Testis (tissue), 3 donors: ENCODE data around the gene VILL. TPM values are rescaled to one million over a fixed set of nuclear protein-coding genes. Genes with fewer than 3 reads are reported as not detected.
A peak's percentile ranks its signal among the peaks of the same experiment; 100 is the strongest.

Experiments
- DNase-seq: peaks from one replicate; pipeline ENCODE4 v3.0.0-alpha.2; 2019
- H3K27ac ChIP-seq, 2 donors: fragments of 200-600 bp; sonication (generic); one replicate each; pipeline ENCODE4 v1.5.1; 2019
- H3K27me3 ChIP-seq: fragments of 200-600 bp; sonication (generic); one replicate; pipeline ENCODE4 v1.5.1; 2019
- H3K36me3 ChIP-seq: fragments of 200-600 bp; sonication (generic); one replicate; pipeline ENCODE4 v1.5.1; 2017; ENCODE audit warnings: low read depth; ENCODE audit errors: missing control alignments
- H3K4me1 ChIP-seq: fragments of 200-600 bp; sonication (generic); one replicate; pipeline ENCODE4 v1.5.1; 2019
- H3K4me3 ChIP-seq, 2 donors: fragments of 200-600 bp; sonication (generic); one replicate each; pipeline ENCODE4 v1.5.1; 2017 to 2019
- H3K9me3 ChIP-seq: fragments of 200-600 bp; sonication (generic); one replicate; pipeline ENCODE4 v1.5.1; 2017
- POLR2A ChIP-seq: fragments of 450-650 bp; IDR thresholded peaks from one replicate; pipeline ENCODE4 v1.6.1; 2017; ENCODE audit warnings: antibody characterized with exemption, mild to moderate bottlenecking, moderate library complexity
- WGBS, 2 donors: methylation state at CpG; one replicate each; pipeline ENCODE4 v1.1.5; 2018; 5-methylcytosine and 5-hydroxymethylcytosine counted together
- intact Hi-C: fragments of 100-400 bp; cut with DNase I; formaldehyde crosslinking; loops from one replicate; pipeline ENCODE4 v1.15.1; 2023; ENCODE audit warnings: low total_unique reads
- polyA plus RNA-seq: library from polyadenylated mRNA; stranded (reverse); fragments of 350-450 nt; fragmentation: Illumina TruSeq; extraction: RNeasy Lipid Tissue Mini Kit (QIAGEN cat#74804); gene quantifications from one replicate; pipeline ENCODE4 v1.2.3, GENCODE V29; 2014; ENCODE audit warnings: low read depth, low replicate concordance; ENCODE audit not compliant: insufficient read depth
- total RNA-seq, 2 donors: library from RNA; depleted of rRNA; stranded (reverse); fragments of >200 nt; gene quantifications; one replicate each; pipeline ENCODE4 v1.2.3, GENCODE V29; 2016
- TF ChIP-seq, protein P1 (sequence below), 3 experiments: fragments of 450-650 bp in 2 of 3; fragments of 200-600 bp in 1 of 3; sonication (generic) in 1 of 3; IDR thresholded peaks; one replicate each; pipeline ENCODE4 v1.5.1; 2016 to 2019; ENCODE audit warnings: antibody characterized with exemption in 3 of 3, mild to moderate bottlenecking in 2 of 3, moderate library complexity in 1 of 3

Gene VILL
- total and polyA plus RNA-seq, 3 donors from 2014 or later = 9.5 to 17.4 (median 16.3) TPM

DNA sequence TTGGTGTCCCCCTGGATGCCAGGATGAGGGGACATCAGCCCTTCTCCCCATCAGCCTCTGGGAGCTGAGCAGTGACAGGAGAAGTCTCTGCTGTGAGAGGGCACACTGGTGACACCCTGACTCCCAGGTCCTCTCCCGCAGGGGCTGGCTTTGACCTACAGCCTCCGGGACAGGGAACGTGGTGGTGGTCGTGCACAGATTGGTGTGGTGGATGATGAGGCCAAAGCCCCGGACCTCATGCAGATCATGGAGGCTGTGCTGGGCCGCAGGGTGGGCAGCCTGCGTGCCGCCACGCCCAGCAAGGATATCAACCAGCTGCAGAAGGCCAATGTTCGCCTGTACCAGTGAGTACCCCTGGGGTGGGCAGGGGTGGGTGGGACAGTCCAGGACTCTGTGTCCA lies 6.8 kb downstream of the VILL start:
- Histone ChIP-seq H3K27me3 (no peaks in the 10 kb centered on the region), H3K27ac (peak overlapping the region in 1 of 2 donors; percentile 87), H3K9me3 (no peaks in the 10 kb centered on the region), H3K4me3 (no peak overlapping the region), H3K36me3 (no peaks in the 10 kb centered on the region), H3K4me1 (peaks cover 25% of the 10 kb centered on the region)
- intact Hi-C loops = no loop called here
- no peak for TF ChIP-seq POLR2A
- TF ChIP-seq, protein P1, sequence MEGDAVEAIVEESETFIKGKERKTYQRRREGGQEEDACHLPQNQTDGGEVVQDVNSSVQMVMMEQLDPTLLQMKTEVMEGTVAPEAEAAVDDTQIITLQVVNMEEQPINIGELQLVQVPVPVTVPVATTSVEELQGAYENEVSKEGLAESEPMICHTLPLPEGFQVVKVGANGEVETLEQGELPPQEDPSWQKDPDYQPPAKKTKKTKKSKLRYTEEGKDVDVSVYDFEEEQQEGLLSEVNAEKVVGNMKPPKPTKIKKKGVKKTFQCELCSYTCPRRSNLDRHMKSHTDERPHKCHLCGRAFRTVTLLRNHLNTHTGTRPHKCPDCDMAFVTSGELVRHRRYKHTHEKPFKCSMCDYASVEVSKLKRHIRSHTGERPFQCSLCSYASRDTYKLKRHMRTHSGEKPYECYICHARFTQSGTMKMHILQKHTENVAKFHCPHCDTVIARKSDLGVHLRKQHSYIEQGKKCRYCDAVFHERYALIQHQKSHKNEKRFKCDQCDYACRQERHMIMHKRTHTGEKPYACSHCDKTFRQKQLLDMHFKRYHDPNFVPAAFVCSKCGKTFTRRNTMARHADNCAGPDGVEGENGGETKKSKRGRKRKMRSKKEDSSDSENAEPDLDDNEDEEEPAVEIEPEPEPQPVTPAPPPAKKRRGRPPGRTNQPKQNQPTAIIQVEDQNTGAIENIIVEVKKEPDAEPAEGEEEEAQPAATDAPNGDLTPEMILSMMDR (IDR thresholded peaks at IDR 0.05) = no peak
- WGBS, 2 donors = 95% methylated on average over 10 of the region's 10 CpGs; no CpG with 5 or more reads in 1 of the 2 donors
- no peak for DNase-seq

DNA sequence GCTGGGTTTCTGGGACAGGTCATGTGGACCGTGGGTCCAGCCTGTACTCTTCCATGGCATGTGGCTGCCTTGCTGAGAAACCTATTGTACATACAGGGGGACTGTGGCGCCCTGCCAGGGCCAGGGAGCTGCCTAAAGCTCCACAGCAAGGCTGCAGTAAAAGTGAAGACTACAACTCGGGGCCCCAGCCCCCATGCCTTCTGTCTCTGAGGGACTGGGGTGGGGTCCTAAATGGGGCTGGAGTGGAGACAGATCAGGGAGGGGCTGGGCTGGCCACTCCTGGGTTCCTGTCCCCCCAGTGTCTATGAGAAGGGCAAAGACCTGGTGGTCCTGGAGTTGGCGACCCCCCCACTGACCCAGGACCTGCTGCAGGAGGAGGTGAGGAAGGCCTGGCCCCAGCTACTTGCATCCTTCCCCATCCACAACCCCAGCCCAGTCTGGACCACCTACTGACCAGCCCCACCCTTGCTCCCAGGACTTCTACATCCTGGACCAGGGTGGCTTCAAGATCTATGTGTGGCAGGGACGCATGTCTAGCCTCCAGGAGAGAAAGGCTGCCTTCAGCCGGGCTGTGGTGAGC lies 7.3 kb downstream of the VILL start:
- DNase-seq = no peak
- Histone ChIP-seq H3K9me3 (no peaks in the 10 kb centered on the region), H3K27me3 (no peaks in the 10 kb centered on the region), H3K4me1 (peaks cover 29% of the 10 kb centered on the region), H3K27ac (peak overlapping the region; percentile 87 to 92), H3K4me3 (no peak overlapping the region), H3K36me3 (no peaks in the 10 kb centered on the region)
- TF ChIP-seq, protein P1 (IDR thresholded peaks at IDR 0.05) = no peak
- TF ChIP-seq POLR2A = no peak
- WGBS, 2 donors = 86 to 93% methylated on average over 2 to 6 of the region's 6 CpGs
- intact Hi-C loops = no loop called here

DNA sequence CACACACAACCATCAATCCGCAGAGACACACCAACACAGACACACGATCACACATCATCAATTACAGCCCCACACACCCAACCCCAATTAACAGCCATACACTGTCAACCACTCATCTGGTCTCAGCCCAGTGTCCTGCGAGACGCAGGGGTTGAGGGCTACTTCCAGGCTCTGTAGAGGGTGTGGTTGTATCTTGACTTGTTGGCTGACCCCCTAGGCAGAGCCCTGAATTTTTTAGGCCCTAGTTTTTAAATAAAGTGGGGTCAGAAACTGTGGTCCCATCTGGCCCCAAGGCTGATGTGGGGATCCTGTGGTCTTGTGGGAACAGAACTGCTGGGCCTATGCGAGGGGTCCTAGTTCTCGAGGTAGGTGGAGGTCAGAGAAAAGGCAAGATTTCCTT lies 9.2 kb downstream of the VILL start:
- no peak for DNase-seq
- no peak overlapping the region for H3K27ac ChIP-seq
- H3K4me3 ChIP-seq = no peak overlapping the region
- 88 to 90% methylated on average over 6 of the region's 6 CpGs for WGBS, 2 donors
- H3K36me3 ChIP-seq = no peaks in the 10 kb centered on the region
- TF ChIP-seq, protein P1 (IDR thresholded peaks at IDR 0.05) = no peak
- TF ChIP-seq POLR2A = no peak
- peaks cover 34% of the 10 kb centered on the region for H3K4me1 ChIP-seq
- intact Hi-C loops = loop anchor here (10.0 kb wide), 1 partner anchor 145 kb away; no protein-coding TSS in a partner anchor
- H3K9me3 ChIP-seq = no peaks in the 10 kb centered on the region
- no peaks in the 10 kb centered on the region for H3K27me3 ChIP-seq

DNA sequence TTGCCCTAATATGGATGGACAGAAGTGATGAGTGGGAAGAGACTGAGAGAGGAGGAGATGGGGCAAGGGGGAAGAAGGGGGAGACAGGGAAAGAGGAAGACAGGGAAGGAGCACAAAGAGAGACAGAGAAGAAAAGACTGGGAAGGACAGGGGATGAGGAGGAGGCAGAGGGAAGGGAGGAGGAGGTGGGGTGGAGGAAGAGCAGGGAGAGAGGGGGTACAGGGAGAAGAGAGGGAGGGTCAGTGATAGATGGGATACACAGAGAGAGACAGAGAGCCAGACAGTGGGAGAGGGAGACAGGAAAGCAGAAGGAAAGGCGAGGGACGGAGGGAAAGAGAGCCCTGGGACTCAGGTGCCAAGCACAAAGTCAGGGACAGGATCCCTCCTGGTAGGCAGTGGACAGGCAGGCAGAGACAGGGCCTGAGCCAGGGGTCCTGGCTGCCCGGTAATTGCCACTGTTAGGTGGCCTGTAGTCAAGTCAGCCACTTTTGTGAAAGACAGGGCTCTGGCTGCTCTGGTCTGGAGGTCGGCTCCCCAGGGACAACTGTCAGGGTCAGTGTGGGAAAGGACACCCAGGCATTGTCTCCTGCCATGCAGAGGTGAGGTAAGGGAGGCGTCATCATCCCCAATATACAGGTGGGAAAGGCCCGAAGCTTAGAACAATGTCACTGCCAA lies 9.8 kb downstream of the VILL start:
- Histone ChIP-seq H3K36me3 (no peaks in the 10 kb centered on the region), H3K9me3 (no peaks in the 10 kb centered on the region), H3K27ac (no peak overlapping the region), H3K27me3 (no peaks in the 10 kb centered on the region), H3K4me1 (peaks cover 40% of the 10 kb centered on the region), H3K4me3 (no peak overlapping the region)
- intact Hi-C loops = loop anchor here (10.0 kb wide), 1 partner anchor 146 kb away; no protein-coding TSS in a partner anchor
- no peak for TF ChIP-seq POLR2A
- TF ChIP-seq, protein P1 (IDR thresholded peaks at IDR 0.05) = no peak
- WGBS, 2 donors = 81 to 98% methylated on average over 6 of the region's 6 CpGs
- no peak for DNase-seq
